ENCODE results near the gene TMEM238L.

DNA sequence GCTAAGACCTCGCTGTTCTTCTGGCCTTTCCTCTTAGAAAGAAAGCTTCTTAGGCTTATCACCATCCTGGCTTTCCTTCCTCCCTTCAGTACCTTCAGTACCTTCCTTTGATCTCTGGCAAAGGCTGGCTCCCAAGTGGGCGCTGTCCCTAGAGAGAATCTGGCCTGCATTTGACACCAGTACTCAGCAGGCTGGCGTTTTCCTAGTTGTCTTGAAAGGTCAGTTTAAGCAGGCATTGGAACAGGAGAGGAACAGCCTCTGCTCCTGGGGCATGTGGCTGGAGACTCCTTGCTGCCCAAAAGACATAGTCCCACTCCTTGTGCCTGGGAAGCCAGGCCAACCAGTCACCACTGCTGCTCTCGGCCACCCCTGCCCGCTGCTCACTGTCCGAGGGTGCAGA is 34.1 kb downstream of the TMEM238L start:
- TF ChIP-seq SIN3A (conservative IDR thresholded peaks at IDR 0.05 in 1 of 2, IDR thresholded peaks at IDR 0.05 in 1 of 2; ENCODE audit: low read depth in 1 of 2, low read length in 2 of 2) (no peak), ASH2L (IDR thresholded peaks at IDR 0.05; ENCODE audit: low read length) (no peak), SIX5 (IDR thresholded peaks at IDR 0.05; ENCODE audit: low read depth, low read length) (no peak), POLR2AphosphoS5 (IDR thresholded peaks at IDR 0.05; ENCODE audit: low read depth, low read length) (no peak), POLR2A (IDR thresholded peaks at IDR 0.05; ENCODE audit: control extremely low read depth in 1 of 2, low read depth in 2 of 2, low read length in 2 of 2) (no peak), RAD21 (IDR thresholded peaks at IDR 0.05 in 1 of 2, conservative IDR thresholded peaks at IDR 0.05 in 1 of 2; ENCODE audit: low read depth in 2 of 2, low read length in 2 of 2) (no peak), TCF12 (IDR thresholded peaks at IDR 0.05; ENCODE audit: low read depth, low read length) (no peak)
- TF ChIP-seq, protein P1, sequence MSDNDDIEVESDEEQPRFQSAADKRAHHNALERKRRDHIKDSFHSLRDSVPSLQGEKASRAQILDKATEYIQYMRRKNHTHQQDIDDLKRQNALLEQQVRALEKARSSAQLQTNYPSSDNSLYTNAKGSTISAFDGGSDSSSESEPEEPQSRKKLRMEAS (IDR thresholded peaks at IDR 0.05), result no peak
- TF ChIP-seq, protein P2, sequence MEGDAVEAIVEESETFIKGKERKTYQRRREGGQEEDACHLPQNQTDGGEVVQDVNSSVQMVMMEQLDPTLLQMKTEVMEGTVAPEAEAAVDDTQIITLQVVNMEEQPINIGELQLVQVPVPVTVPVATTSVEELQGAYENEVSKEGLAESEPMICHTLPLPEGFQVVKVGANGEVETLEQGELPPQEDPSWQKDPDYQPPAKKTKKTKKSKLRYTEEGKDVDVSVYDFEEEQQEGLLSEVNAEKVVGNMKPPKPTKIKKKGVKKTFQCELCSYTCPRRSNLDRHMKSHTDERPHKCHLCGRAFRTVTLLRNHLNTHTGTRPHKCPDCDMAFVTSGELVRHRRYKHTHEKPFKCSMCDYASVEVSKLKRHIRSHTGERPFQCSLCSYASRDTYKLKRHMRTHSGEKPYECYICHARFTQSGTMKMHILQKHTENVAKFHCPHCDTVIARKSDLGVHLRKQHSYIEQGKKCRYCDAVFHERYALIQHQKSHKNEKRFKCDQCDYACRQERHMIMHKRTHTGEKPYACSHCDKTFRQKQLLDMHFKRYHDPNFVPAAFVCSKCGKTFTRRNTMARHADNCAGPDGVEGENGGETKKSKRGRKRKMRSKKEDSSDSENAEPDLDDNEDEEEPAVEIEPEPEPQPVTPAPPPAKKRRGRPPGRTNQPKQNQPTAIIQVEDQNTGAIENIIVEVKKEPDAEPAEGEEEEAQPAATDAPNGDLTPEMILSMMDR (IDR thresholded peaks at IDR 0.05; ENCODE audit: control extremely low read depth in 1 of 3, insufficient read depth in 1 of 3, low read depth in 1 of 3, low read length in 3 of 3), result no peak
